HG03378 (cell line): Measurements from ENCODE around the gene MAGEH1.

Experiments
- ATAC-seq: cut with Tn5 transposase; IDR thresholded peaks from one replicate; pipeline ENCODE4 v1.9.1; 2021; ENCODE audit warnings: mild to moderate bottlenecking, moderate library complexity; ENCODE audit not compliant: unreplicated experiment

MAGEH1 gene

GRCh38 chrX:55490121-55490520, 38.2 kb downstream of the MAGEH1 start:
- ATAC-seq = no peak

- ATAC-seq = no peak
These were observed 39.0 kb downstream of the MAGEH1 start for GRCh38 chrX:55490974-55491373.
